HG02870 (cell line): ENCODE results near the gene FAM240B.

ENCODE experiments used
- ATAC-seq: cut with Tn5 transposase; IDR thresholded peaks from one replicate; pipeline ENCODE4 v1.9.1; 2021; ENCODE audit warnings: mild to moderate bottlenecking, moderate library complexity; ENCODE audit not compliant: unreplicated experiment

The FAM240B gene

GRCh38 chr9:38671372-38671731 lies 48.6 kb downstream of the FAM240B start:
- ATAC-seq = peak; percentile 13

- ATAC-seq = no peak
Measured at GRCh38 chr9:38670542-38671371, 49.2 kb downstream of the FAM240B start.

- no peak for ATAC-seq
Measured at GRCh38 chr9:38668791-38669466, 51.0 kb downstream of the FAM240B start.

- ATAC-seq = no peak
Measured at GRCh38 chr9:38662763-38663593, 57.0 kb downstream of the FAM240B start.

- ATAC-seq = no peak
Measured at GRCh38 chr9:38659538-38659937, 60.4 kb downstream of the FAM240B start.

- no peak for ATAC-seq
Measured at GRCh38 chr9:38656896-38657295, 63.0 kb downstream of the FAM240B start.

GRCh38 chr9:38652486-38652885 lies 67.4 kb downstream of the FAM240B start:
- no peak for ATAC-seq

GRCh38 chr9:38652044-38652443 lies 67.9 kb downstream of the FAM240B start:
- no peak for ATAC-seq

- no peak for ATAC-seq
Measured at GRCh38 chr9:38651400-38652042, 68.4 kb downstream of the FAM240B start.

- ATAC-seq = no peak
Measured at GRCh38 chr9:38650564-38650963, 69.4 kb downstream of the FAM240B start.

- ATAC-seq = no peak
Measured at GRCh38 chr9:38649731-38650363, 70.1 kb downstream of the FAM240B start.

GRCh38 chr9:38644601-38645000 lies 75.3 kb downstream of the FAM240B start:
- ATAC-seq = no peak
